Thyroid gland (tissue), 4 donors: ENCODE results near the gene SLC35A5. TPM values are rescaled to one million over a fixed set of nuclear protein-coding genes. Genes with fewer than 3 reads are reported as not detected.

ENCODE experiments used
- DNase-seq, 2 donors: peaks; one replicate each; pipeline ENCODE4 v3.0.0-alpha.2; 2019
- H3K27ac ChIP-seq, 3 donors: fragments of 200-600 bp; sonication (generic); 1 replicate in 2 of 3; 2 replicates in 1 of 3; pipeline ENCODE4 v1.5.1; 2016 to 2019; ENCODE audit warnings: mild to moderate bottlenecking in 1 of 3, moderate library complexity in 1 of 3
- H3K27me3 ChIP-seq: fragments of 200-600 bp; sonication (generic); one replicate; pipeline ENCODE4 v1.5.1; 2019
- H3K36me3 ChIP-seq, 2 donors: fragments of 200-600 bp; sonication (generic); one replicate each; pipeline ENCODE4 v1.5.1; 2016 to 2019
- H3K4me1 ChIP-seq, 2 donors: fragments of 200-600 bp; sonication (generic); one replicate each; pipeline ENCODE4 v1.5.1; 2017 to 2019
- H3K4me3 ChIP-seq, 3 donors: fragments of 200-600 bp; sonication (generic); replicated peaks in 1 of 3; 1 replicate in 2 of 3; 2 replicates in 1 of 3; pipeline ENCODE4 v1.5.1; 2016; ENCODE audit warnings: mild to moderate bottlenecking in 1 of 3
- H3K9me3 ChIP-seq: fragments of 200-600 bp; sonication (generic); one replicate; pipeline ENCODE4 v1.5.1; 2017
- CTCF ChIP-seq, 6 experiments: fragments of 200-600 bp in 3 of 6; fragments of 450-650 bp in 3 of 6; sonication (generic) in 3 of 6; IDR thresholded peaks; one replicate each; pipeline ENCODE4 v1.5.1; 2016 to 2019; ENCODE audit warnings: antibody characterized with exemption in 6 of 6, mild to moderate bottlenecking in 2 of 6, inconsistent platforms in 1 of 6, moderate library complexity in 1 of 6
- POLR2A ChIP-seq, 2 donors: fragments of 450-650 bp; IDR thresholded peaks; one replicate each; pipeline ENCODE4 v1.6.1; 2017; ENCODE audit warnings: antibody characterized with exemption in 2 of 2, mild to moderate bottlenecking in 2 of 2, moderate library complexity in 1 of 2
- WGBS, 2 donors: methylation state at CpG; one replicate each; pipeline ENCODE4 v1.1.5; 2017; 5-methylcytosine and 5-hydroxymethylcytosine counted together
- intact Hi-C: fragments of 100-400 bp; cut with DNase I; formaldehyde crosslinking; loops from one replicate; pipeline ENCODE4 v1.15.1; 2023
- total RNA-seq, 4 donors: library from RNA; depleted of rRNA; stranded (reverse); fragments of >200 nt; gene quantifications; one replicate each; pipeline ENCODE4 v1.2.3, GENCODE V29; 2016

SLC35A5 gene
- total RNA-seq, 4 donors from 2014 or later = 39.5 to 66.1 (median 60.8) TPM

GRCh38 chr3:112585782-112586181 lies 23.9 kb downstream of the SLC35A5 start:
- DNase-seq = no peak
- Histone ChIP-seq H3K27me3 (no peaks in the 10 kb centered on the region), H3K4me3 (no peak overlapping the region), H3K36me3 (peaks cover 8 to 13% of the 10 kb centered on the region in 2 donors), H3K27ac (no peak overlapping the region), H3K4me1 (no peaks in the 10 kb centered on the region), H3K9me3 (no peaks in the 10 kb centered on the region)
- intact Hi-C loops = loop anchor here (10.0 kb wide), 2 partner anchors 119 to 389 kb away; partner anchors contain the start of gene CD200R1
- TF ChIP-seq POLR2A (IDR thresholded peaks at IDR 0.05) = no peak
- no peak for TF ChIP-seq CTCF (IDR thresholded peaks at IDR 0.05)

GRCh38 chr3:112587336-112587735 lies 25.5 kb downstream of the SLC35A5 start:
- Histone ChIP-seq H3K36me3 (peaks cover 0 to 13% of the 10 kb centered on the region in 2 donors), H3K27me3 (no peaks in the 10 kb centered on the region), H3K27ac (no peak overlapping the region), H3K9me3 (no peaks in the 10 kb centered on the region), H3K4me1 (no peaks in the 10 kb centered on the region), H3K4me3 (no peak overlapping the region)
- intact Hi-C loops = loop anchor here (10.0 kb wide), 2 partner anchors 117 to 387 kb away; partner anchors contain the start of gene CD200R1
- no peak for DNase-seq
- TF ChIP-seq POLR2A (IDR thresholded peaks at IDR 0.05) (no peak), CTCF (IDR thresholded peaks at IDR 0.05) (no peak)
- 92 to 97% methylated on average over 1 of the region's 1 CpG for WGBS, 2 donors

GRCh38 chr3:112593258-112593657 lies 31.4 kb downstream of the SLC35A5 start:
- H3K27ac ChIP-seq = no peak overlapping the region
- H3K4me1 ChIP-seq = no peaks in the 10 kb centered on the region
- H3K36me3 ChIP-seq = no peaks in the 10 kb centered on the region
- TF ChIP-seq POLR2A (IDR thresholded peaks at IDR 0.05) (no peak), CTCF (IDR thresholded peaks at IDR 0.05) (no peak)
- DNase-seq = no peak
- H3K27me3 ChIP-seq = no peaks in the 10 kb centered on the region
- no peak overlapping the region for H3K4me3 ChIP-seq
- intact Hi-C loops = no loop called here
- no peaks in the 10 kb centered on the region for H3K9me3 ChIP-seq

- no peak for DNase-seq
- TF ChIP-seq POLR2A (IDR thresholded peaks at IDR 0.05) (no peak), CTCF (IDR thresholded peaks at IDR 0.05) (no peak)
- Histone ChIP-seq H3K27ac (no peak overlapping the region), H3K4me3 (no peak overlapping the region), H3K27me3 (no peaks in the 10 kb centered on the region), H3K9me3 (no peaks in the 10 kb centered on the region), H3K36me3 (no peaks in the 10 kb centered on the region), H3K4me1 (no peaks in the 10 kb centered on the region)
- 77 to 90% methylated on average over 2 of the region's 2 CpGs for WGBS, 2 donors
- intact Hi-C loops = no loop called here
These were observed 33.0 kb downstream of the SLC35A5 start for GRCh38 chr3:112594856-112595255.

GRCh38 chr3:112597945-112598344 lies 36.1 kb downstream of the SLC35A5 start:
- no peaks in the 10 kb centered on the region for H3K36me3 ChIP-seq
- intact Hi-C loops = no loop called here
- TF ChIP-seq CTCF (IDR thresholded peaks at IDR 0.05) = no peak
- TF ChIP-seq POLR2A (IDR thresholded peaks at IDR 0.05) = no peak

More at GRCh38 chr3:112597945-112598344, 36.1 kb downstream of the SLC35A5 start:
- Histone ChIP-seq H3K9me3 (no peaks in the 10 kb centered on the region), H3K27me3 (no peaks in the 10 kb centered on the region), H3K27ac (no peak overlapping the region), H3K4me3 (no peak overlapping the region), H3K4me1 (no peaks in the 10 kb centered on the region)
- 98 to 100% methylated on average over 2 of the region's 2 CpGs for WGBS, 2 donors
- DNase-seq = no peak
